ENCODE results near the gene SPG7. TPM values are rescaled to one million over a fixed set of nuclear protein-coding genes. Genes with fewer than 3 reads are reported as not detected.

Gene SPG7
- total and polyA plus RNA-seq, 2 of the 4 experiments (the other 2 are of a cell fraction): 94.6 to 96.8 TPM

GRCh38 chr16:89554343-89554742 is 46.1 kb downstream of the SPG7 start:
- no peak overlapping the region for H2BK5ac ChIP-seq (ENCODE audit: low read depth, low read length, poor library complexity, severe bottlenecking)
- no peak overlapping the region for H3K4me3 ChIP-seq (ENCODE audit: insufficient read depth, low read depth, low read length)
- H2BK20ac ChIP-seq (ENCODE audit: low read depth, low read length): no peak overlapping the region
- no peak overlapping the region for H2AFZ ChIP-seq (replicated peaks; ENCODE audit: low read length, poor library complexity)
- H3K4me1 ChIP-seq (ENCODE audit: control insufficient read depth, insufficient read depth, low read length): 0 out of 2 replicates have a peak, but pooled peaks cover 1% of the 10 kb centered on the region
- H4K91ac ChIP-seq (ENCODE audit: insufficient read depth, low read depth, low read length): no peak overlapping the region
- no peaks in the 10 kb centered on the region for H3K9me1 ChIP-seq (ENCODE audit: insufficient read depth, low read length)
- H4K8ac ChIP-seq (ENCODE audit: low read depth in 2 of 2, low read length in 2 of 2): no peak overlapping the region
- H2BK15ac ChIP-seq (ENCODE audit: low read depth, low read length): no peak overlapping the region
- no peak overlapping the region for H3K23ac ChIP-seq (ENCODE audit: low read depth, low read length)
- no peak overlapping the region for H3K14ac ChIP-seq (replicated peaks; ENCODE audit: low read depth, low read length)
- no peak overlapping the region for H3K27ac ChIP-seq (ENCODE audit: insufficient read depth, low read length)
- no peak overlapping the region for H3K18ac ChIP-seq (ENCODE audit: low read depth, low read length)
- ChIA-PET CTCF (no interaction called here), POLR2A (ENCODE audit: unreplicated experiment) (no interaction called here)
- ATAC-seq (ENCODE audit: low read depth) (no peak), DNase-seq (no peak)
- no peaks in the 10 kb centered on the region for H3K27me3 ChIP-seq (ENCODE audit: control insufficient read depth, insufficient read depth, low read length)
- no peak overlapping the region for H2BK120ac ChIP-seq (ENCODE audit: low read depth, low read length)
- dilution Hi-C loops (cut with HindIII; ENCODE audit: low sequenced_read_pairs, unreplicated experiment) (no loop called here), in situ Hi-C loops (cut with MboI; ENCODE audit: low sequenced_read_pairs) (no loop called here), intact Hi-C loops (cut with micrococcal nuclease) (no loop called here)
- no peak overlapping the region for H2AK5ac ChIP-seq (ENCODE audit: low read depth, low read length)
- no peak for TF ChIP-seq CTCF (conservative IDR thresholded peaks at IDR 0.05; ENCODE audit: low read depth, low read length)
- H3K9ac ChIP-seq (ENCODE audit: low read depth, low read length): no peak overlapping the region
- no TSS peak for BruUV-seq (replicated peaks)
- H2AK9ac ChIP-seq (replicated peaks; ENCODE audit: low read depth, low read length, poor library complexity): no peak overlapping the region
- no peak overlapping the region for H3K56ac ChIP-seq (ENCODE audit: extremely low read depth, insufficient read depth, low read length)
- no peak overlapping the region for H4K5ac ChIP-seq (ENCODE audit: low read depth, low read length)
- H4K20me1 ChIP-seq (ENCODE audit: insufficient read depth, low read length): peaks cover 3% of the 10 kb centered on the region; the same call in 1 of the 2 replicates
- H3K36me3 ChIP-seq (ENCODE audit: control insufficient read depth, insufficient read depth, low read length): peaks cover 45% of the 10 kb centered on the region
- H3K9me3 ChIP-seq (ENCODE audit: control insufficient read depth, insufficient read depth, low read length): no peaks in the 10 kb centered on the region
- H3K4ac ChIP-seq (ENCODE audit: low read depth, low read length): no peak overlapping the region
- no peak overlapping the region for H3K4me2 ChIP-seq (ENCODE audit: low read depth, low read length)
- H3K79me1 ChIP-seq (ENCODE audit: low read depth in 1 of 2, low read length in 2 of 2): peaks cover 0 to 20% of the 10 kb centered on the region in 2 experiments; a peak in 1 of 4 replicates
- 95% methylated on average over 10 of the region's 12 CpGs; no CpG with 5 or more reads in 1 of the 2 experiments for WGBS, 2 experiments (ENCODE audit: extremely low coverage in 2 of 2, insufficient read length in 1 of 2)

All from IMR-90 (cell line).